Activated naive CD4-positive, alpha-beta T cell treated with anti-CD3 and anti-CD28 coated beads, Interleukin-2, amount 50 U/mL, for 24 hours (primary cell): ENCODE measurements around the gene GULP1.
"Not testable (repeated sequence)": the region's sequence is repeated elsewhere in the genome, so short reads cannot be mapped to it uniquely, and the experiment has no call there.

ENCODE experiments used
- H3K27ac Mint-ChIP-seq: one replicate; pipeline ENCODE4 v1.8.0; 2021; ENCODE audit warnings: mild to moderate bottlenecking, mixed read lengths
- H3K27me3 Mint-ChIP-seq: one replicate; pipeline ENCODE4 v1.8.0; 2021; ENCODE audit warnings: mixed read lengths
- H3K36me3 Mint-ChIP-seq: one replicate; pipeline ENCODE4 v1.8.0; 2021; ENCODE audit warnings: mixed read lengths
- H3K4me1 Mint-ChIP-seq: one replicate; pipeline ENCODE4 v1.8.0; 2021; ENCODE audit warnings: mixed read lengths
- H3K4me3 Mint-ChIP-seq: one replicate; pipeline ENCODE4 v1.8.0; 2021; ENCODE audit warnings: mild to moderate bottlenecking, mixed read lengths
- H3K9me3 Mint-ChIP-seq: one replicate; pipeline ENCODE4 v1.8.0; 2021; ENCODE audit warnings: mixed read lengths

GULP1 gene

DNA sequence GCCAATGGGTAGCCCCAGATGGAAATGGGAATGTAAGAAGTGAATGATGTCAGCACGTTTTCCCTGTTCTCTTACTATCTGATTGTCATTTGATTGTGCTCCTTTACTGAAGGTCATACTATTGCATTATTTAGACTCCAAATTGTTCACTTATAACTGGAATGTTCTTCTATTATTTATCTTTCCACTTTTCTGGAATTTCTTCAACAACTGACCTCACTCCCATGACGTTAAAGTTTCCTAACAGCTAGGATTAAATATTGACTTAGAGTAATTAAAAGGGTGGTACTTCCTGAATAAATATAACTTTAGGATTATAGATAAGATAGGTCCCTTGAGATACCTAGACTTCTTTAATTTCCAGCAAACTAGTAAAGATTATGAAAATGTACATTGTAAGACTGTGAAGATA is 10.9 kb upstream of the GULP1 start:
- Mint-ChIP-seq H3K9me3 (no peaks in the 10 kb centered on the region), H3K36me3 (no peaks in the 10 kb centered on the region), H3K27me3 (no peaks in the 10 kb centered on the region), H3K4me3 (no peak overlapping the region), H3K27ac (no peak overlapping the region), H3K4me1 (no peaks in the 10 kb centered on the region)

DNA sequence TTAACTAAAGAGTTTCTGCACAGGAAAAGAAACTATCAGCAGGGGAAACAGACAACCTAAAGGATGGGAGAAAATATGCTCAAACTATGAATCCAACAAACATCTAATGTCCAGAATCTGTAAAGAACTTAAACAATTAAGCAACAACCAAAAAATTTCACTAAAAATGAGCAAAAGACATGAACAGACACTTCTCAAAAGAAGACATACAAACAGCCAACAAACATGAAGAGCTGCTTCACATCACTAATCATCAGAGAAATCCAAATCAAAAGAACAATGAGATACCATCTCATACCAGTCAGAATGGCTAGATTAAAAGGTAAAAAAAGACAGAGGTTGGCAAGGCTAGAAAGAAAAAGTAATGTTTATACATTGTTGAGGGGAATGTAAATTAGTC is 8.8 kb upstream of the GULP1 start:
- Mint-ChIP-seq H3K27me3 (peaks cover 2% of the 10 kb centered on the region), H3K9me3 (no peaks in the 10 kb centered on the region), H3K36me3 (no peaks in the 10 kb centered on the region), H3K4me3 (no peak overlapping the region), H3K27ac (no peak overlapping the region), H3K4me1 (no peaks in the 10 kb centered on the region)

DNA sequence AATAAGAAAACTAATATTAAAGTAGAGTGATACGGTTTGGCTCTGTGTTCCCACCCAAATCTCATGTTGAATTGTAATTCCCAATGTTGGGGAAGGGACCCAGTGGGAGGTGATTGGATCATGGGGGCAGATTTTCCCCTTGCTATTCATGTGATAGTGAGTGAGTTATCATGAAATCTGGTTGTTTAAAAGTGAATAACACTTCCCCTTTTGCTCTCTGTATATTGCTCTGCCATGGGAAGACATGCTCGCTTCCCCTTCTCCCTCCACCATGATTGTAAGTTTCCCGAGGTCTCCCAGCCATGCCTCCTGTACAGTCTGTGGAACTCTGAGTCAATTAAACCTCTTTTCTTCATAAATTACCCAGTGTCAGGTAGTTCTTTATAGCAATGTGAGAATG is 7.4 kb upstream of the GULP1 start:
- not testable (repeated sequence) for H3K36me3 Mint-ChIP-seq, H3K4me3 Mint-ChIP-seq, H3K9me3 Mint-ChIP-seq, H3K4me1 Mint-ChIP-seq, H3K27me3 Mint-ChIP-seq, H3K27ac Mint-ChIP-seq

DNA sequence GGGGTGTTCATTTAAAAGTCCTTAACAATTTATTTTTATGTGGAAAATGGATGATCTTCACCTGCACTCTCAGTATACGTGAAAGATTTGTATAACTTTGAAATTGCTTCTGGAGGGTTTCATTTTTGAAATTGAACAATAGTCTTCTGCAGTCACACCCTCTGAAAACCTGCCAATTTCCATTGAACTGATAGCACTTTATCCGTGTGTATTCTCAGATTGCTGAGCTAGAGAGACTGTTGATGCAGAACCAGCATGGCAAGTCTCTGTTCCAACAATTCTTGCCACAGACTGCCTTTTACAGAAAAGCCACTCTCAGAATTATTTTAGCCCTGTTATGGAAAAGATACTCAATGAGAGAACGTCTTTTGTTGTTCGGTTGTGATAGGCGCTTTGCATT is 6.6 kb upstream of the GULP1 start:
- no peaks in the 10 kb centered on the region for H3K9me3 Mint-ChIP-seq
- H3K4me1 Mint-ChIP-seq: no peaks in the 10 kb centered on the region
- no peak overlapping the region for H3K27ac Mint-ChIP-seq
- H3K27me3 Mint-ChIP-seq: peaks cover 3% of the 10 kb centered on the region
- no peaks in the 10 kb centered on the region for H3K36me3 Mint-ChIP-seq
- H3K4me3 Mint-ChIP-seq: no peak overlapping the region

DNA sequence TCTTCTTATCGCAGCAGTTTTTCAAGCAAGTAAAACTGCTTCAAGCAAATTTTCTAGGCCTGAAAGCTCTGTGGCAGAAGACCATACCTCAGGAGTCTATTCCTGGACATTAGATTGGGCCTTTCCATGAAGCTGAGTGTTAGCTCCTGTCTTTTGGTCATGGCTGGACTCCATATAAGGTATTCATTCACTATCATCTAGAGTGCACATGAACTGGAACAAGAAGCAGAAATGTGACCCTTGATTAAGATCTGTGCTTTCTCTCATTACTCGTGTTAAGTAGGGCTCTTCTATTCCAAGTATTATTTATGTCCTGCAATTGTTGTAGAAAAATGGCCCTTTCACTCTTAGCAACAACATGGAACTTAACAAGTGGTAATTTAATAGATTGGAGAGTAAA is 5.9 kb upstream of the GULP1 start:
- no peak overlapping the region for H3K4me3 Mint-ChIP-seq
- no peak overlapping the region for H3K27ac Mint-ChIP-seq
- no peaks in the 10 kb centered on the region for H3K36me3 Mint-ChIP-seq

DNA sequence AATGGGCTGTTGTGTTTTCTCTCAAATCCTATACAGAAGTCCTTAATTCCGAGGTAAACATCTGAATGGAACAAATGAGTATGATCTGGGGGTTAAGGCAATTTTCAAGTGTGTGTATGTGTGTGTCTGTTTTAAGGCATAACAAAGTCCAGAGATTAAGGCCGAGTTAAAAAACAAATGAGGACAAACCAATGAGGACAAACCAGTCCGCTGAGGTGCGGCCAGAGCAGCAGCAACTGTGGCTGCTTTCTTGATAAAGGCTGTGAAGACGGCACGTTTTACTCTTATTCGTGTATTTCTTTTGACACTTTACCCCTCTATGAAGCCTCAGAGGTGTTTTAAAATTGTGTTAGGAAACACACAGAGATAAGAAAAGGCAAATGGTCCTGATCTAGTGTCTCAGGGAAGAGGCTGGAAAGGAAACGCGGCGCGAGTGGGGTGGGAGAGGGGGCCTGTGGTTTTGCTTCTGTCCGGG is 495 bp upstream of the GULP1 start:
- peaks cover 26% of the 10 kb centered on the region for H3K27me3 Mint-ChIP-seq
- H3K27ac Mint-ChIP-seq: no peak overlapping the region
- H3K36me3 Mint-ChIP-seq: no peaks in the 10 kb centered on the region
- no peak overlapping the region for H3K4me3 Mint-ChIP-seq
- H3K4me1 Mint-ChIP-seq: peaks cover 8% of the 10 kb centered on the region
- H3K9me3 Mint-ChIP-seq: no peaks in the 10 kb centered on the region

More for the DNA sequence above, 5.9 kb upstream of the GULP1 start:
- Mint-ChIP-seq H3K27me3 (peaks cover 5% of the 10 kb centered on the region), H3K9me3 (no peaks in the 10 kb centered on the region), H3K4me1 (no peaks in the 10 kb centered on the region)

DNA sequence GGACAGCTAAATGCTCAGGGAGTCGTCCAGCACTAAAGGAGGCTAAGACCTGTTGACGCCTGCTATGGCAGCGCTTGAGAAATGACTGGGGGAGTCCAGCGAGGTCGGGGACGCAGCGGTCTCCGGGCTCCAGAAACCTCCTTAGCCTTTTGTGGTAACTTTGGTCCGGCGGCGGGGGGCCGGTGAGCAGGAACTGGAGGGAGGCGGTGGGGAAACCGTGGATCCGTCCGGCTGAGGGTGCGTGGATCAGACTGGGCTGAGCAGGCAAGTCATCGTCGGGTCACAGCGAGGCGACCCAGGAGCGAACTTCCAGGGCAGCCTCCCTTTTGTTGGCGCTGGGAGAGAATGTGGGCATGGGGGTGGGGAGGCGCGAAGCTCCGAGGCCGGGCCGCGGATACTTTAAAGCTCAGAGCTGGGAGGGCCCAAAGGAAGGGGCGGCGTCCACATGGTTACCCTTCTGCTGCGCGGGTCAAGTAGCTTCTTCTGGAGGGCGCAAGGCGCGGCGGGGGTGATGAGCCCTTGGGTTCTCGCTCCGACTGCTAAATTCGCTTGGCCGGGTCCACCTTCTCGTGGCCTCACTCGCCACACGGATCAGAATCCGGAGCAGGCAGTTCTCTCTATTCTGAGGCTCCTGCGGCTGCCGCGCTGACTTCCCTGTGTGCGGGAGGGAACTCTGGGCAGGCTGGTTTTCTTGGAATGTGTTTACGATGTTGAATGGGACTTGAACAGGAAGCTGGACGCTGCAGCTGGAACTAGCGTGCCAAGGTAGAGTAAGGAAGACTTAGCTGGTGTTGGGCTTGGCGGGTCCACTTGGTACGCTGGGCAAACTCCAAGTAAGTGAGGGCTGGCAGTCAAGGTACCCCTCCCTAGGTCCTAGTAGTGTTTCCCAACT is 920 bp downstream of the GULP1 start:
- H3K27me3 Mint-ChIP-seq: peaks cover 27% of the 10 kb centered on the region

DNA sequence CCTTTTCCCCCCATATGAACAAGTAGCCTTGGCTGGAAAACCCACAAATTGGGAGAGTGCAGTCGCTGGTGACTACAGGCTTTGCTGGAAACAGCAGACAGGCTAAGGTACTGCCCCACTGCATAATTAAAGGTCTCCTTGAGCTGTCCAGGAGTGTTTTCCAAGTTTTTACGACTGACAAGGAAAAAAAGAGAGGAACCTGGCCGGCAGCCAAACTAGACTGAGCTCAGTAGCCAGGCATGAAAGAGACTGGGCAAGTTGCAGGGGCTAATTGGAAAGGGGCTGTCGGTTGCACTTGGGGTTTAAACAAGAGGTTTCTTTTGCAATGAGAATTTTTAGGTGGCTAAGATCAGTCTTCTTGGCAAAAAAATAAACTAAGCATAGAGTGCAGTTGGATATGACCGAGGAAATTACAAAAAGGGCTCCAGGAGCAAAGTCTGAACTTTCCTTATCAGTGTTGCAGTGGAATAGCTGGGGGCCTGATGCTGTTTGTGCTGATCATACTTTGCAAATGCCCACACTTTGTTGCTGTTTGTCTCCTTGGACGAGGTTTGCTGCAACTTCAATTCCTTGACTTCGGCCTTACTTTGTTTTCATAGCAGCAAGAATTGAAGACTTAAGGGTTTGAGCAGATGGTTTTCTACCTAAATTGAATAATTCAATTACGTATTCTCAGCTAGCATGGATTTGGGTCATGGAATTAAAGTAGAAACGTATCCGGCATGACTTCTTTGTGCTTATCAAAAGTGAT is 2.1 kb downstream of the GULP1 start:
- Mint-ChIP-seq H3K27ac (no peak overlapping the region), H3K36me3 (no peaks in the 10 kb centered on the region), H3K27me3 (peaks cover 24% of the 10 kb centered on the region), H3K4me3 (no peak overlapping the region), H3K4me1 (peaks cover 8% of the 10 kb centered on the region), H3K9me3 (no peaks in the 10 kb centered on the region)

More for the DNA sequence above, 920 bp downstream of the GULP1 start:
- peaks cover 8% of the 10 kb centered on the region for H3K4me1 Mint-ChIP-seq
- no peaks in the 10 kb centered on the region for H3K36me3 Mint-ChIP-seq
- H3K4me3 Mint-ChIP-seq: peak overlapping the region; percentile 19
- H3K27ac Mint-ChIP-seq: no peak overlapping the region
- H3K9me3 Mint-ChIP-seq: no peaks in the 10 kb centered on the region

DNA sequence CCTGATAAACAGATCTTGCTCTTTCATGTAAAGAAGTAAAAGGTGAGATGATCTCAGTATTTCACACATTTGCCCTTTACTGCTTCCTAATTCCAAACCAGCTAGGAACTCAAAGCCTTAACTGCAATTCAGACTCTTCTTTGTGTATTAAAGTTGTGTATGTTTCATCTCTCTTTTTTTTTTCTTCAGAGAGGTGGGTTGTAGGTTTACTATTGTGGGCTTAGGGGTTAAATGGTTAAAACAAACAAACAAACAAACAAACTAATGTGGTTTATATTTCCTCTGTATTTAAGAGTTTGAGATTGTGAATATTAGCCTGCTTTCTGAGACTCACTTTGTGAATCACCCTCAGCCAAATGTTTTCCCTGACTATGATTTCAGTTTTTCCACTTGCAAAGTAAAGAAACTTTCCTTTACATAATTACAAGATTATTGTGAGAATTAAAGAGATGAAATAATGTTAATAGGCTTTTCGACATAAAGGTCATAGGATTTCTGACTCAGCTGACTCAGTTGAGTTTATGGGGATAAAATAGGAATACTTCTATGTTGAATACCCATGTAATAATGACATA is 2.8 kb downstream of the GULP1 start:
- H3K27me3 Mint-ChIP-seq: peaks cover 24% of the 10 kb centered on the region
- H3K9me3 Mint-ChIP-seq: no peaks in the 10 kb centered on the region
- H3K4me1 Mint-ChIP-seq: peaks cover 8% of the 10 kb centered on the region
- no peaks in the 10 kb centered on the region for H3K36me3 Mint-ChIP-seq
- H3K4me3 Mint-ChIP-seq: no peak overlapping the region
- no peak overlapping the region for H3K27ac Mint-ChIP-seq

DNA sequence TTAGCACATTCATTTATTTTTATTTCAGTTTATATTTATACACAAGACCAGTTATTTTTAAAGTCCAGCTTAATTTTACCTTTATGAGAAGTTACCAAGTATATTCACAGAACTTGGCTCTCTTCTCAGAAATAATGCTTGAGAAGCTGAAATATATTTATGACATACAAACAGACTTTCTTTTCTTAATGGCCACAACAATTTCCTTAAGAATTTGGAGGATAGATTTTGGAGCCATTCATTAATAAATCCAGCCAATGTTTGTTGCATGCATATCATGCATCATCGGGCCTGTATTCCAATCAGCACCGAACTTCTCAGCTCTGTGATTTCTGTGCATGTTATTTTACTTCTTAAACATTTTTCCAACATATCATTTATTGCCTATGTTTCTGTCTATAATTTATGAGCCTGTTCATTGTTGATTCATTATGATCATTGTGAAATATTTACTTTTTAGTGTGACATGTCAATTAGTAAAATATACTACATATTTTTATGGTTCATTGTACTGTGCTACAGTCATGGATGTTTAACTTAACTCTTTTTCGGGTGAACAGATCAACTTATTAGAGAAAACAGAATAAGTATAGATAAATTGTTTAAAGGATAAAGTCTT is 3.5 kb downstream of the GULP1 start:
- Mint-ChIP-seq H3K9me3 (no peaks in the 10 kb centered on the region), H3K4me3 (no peak overlapping the region), H3K27ac (no peak overlapping the region), H3K4me1 (peaks cover 8% of the 10 kb centered on the region), H3K36me3 (no peaks in the 10 kb centered on the region), H3K27me3 (peaks cover 24% of the 10 kb centered on the region)

DNA sequence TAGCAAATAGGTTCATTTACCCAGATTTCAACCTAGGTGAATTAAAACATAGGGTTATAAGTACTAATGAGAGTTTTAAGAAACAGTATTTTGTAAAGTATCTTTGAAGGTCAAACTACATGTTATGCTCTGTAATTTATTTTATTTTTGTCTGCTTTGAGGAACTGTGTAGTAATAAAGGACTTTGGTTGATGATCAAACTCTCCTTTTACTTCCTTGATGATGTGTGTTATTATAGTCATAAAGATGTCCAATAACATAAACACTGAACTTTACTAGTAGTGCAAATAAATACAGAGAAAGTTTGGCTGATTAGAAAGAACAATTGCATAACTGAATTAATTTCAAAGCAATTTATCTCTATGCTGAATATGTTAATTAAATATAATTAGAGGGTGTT is 6.3 kb downstream of the GULP1 start:
- Mint-ChIP-seq H3K4me3 (no peak overlapping the region), H3K9me3 (no peaks in the 10 kb centered on the region), H3K27me3 (peaks cover 8% of the 10 kb centered on the region), H3K4me1 (no peaks in the 10 kb centered on the region), H3K36me3 (no peaks in the 10 kb centered on the region), H3K27ac (no peak overlapping the region)

DNA sequence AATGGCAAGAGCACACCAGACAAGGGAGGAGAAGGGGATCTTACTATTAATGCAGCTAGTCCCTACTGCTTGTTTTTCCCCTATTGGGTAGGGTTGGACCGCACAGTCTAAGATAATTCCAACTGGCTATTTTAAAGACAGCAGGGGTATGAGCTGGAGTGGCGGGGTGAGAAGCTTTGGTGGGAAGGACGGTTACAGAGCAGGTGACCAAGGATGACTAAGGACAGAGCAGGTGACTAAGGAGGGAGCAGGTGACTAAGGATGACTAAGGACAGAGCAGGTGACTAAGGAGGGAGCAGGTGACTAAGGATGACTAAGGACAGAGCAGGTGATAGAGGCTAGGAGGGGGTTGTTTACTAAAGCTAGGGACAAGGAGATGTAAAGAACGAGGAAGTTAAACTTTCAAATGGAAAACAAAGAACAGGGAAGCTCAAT is 7.3 kb downstream of the GULP1 start:
- not testable (repeated sequence) for H3K27me3 Mint-ChIP-seq, H3K4me1 Mint-ChIP-seq, H3K9me3 Mint-ChIP-seq, H3K27ac Mint-ChIP-seq, H3K4me3 Mint-ChIP-seq, H3K36me3 Mint-ChIP-seq

DNA sequence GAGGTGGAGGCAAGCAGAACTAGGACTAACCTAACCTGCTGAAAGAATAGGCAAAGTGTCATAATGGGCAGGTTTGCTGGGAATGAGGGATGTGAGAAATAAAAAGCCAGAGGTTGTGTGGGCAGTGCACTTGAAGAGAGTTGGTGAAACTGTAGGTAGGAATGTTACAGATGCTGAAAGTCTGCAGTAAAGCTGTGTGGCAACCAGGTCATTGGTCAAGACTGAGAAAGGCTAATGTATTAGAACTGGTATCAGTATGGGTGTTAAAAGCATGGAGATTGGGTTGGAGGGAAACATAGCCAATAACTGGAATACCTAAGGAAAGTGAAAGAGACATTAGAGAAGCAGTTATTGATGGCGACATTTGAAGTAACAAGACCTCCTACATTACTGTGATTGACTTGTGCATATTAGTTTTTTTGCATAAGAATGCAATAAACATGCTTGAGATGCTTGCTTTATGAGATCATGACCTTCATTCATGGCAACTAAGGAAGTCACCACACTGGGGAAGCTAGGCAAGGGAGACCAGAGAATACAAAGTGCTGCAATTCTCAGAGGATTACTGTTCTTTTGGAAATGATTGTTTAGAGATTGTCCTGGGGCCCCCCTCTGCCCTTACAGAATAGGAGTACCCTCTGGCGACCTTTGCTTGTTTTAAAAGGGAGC is 11.8 kb downstream of the GULP1 start:
- Mint-ChIP-seq H3K27me3 (no peaks in the 10 kb centered on the region), H3K36me3 (no peaks in the 10 kb centered on the region), H3K4me3 (no peak overlapping the region)

DNA sequence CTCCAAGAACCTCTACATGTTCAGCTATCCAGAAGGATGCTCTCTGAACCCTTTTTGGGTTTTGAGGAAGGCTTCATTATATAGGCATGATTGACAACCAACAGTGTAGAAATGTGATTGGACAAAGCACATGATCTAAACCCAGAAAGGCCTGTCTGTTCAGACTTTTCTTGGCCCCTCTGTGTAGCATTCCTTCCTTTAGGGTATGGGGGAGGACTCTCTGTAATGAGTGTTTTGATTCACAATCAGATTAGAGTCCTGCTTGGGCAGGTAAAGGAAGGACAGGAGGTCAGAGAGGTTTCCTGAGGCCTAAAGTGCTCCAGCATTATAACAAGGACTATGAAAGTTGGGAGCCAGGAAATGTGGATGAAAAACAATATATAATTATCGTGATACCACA is 13.6 kb downstream of the GULP1 start:
- Mint-ChIP-seq H3K4me3 (no peak overlapping the region), H3K9me3 (no peaks in the 10 kb centered on the region), H3K27me3 (no peaks in the 10 kb centered on the region), H3K4me1 (no peaks in the 10 kb centered on the region), H3K27ac (no peak overlapping the region), H3K36me3 (no peaks in the 10 kb centered on the region)

More for the DNA sequence above, 11.8 kb downstream of the GULP1 start:
- no peaks in the 10 kb centered on the region for H3K4me1 Mint-ChIP-seq
- no peaks in the 10 kb centered on the region for H3K9me3 Mint-ChIP-seq
- no peak overlapping the region for H3K27ac Mint-ChIP-seq

DNA sequence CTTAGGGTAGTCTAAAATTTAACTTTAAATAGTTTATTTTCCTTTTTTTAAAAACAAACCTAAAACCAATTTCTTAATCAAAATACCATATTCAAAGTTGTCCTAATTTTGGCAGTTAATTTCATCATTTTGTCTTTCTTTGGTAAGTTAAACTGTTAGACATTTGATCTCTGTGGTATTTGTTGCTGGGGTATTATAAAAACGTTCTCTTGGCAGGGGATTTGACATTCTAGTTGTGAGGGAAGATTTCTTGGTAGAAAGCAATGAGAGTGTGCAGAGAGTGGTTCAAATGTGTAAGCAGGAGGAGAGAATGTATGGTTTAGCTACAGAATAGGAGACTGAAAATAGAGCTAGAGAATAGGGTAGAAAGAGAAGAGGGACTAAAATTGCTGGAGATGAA is 14.6 kb downstream of the GULP1 start:
- Mint-ChIP-seq H3K27ac (no peak overlapping the region), H3K27me3 (no peaks in the 10 kb centered on the region), H3K9me3 (no peaks in the 10 kb centered on the region), H3K36me3 (no peaks in the 10 kb centered on the region), H3K4me1 (no peaks in the 10 kb centered on the region), H3K4me3 (no peak overlapping the region)
